ENCODE results near the gene TGFBRAP1.

GRCh38 chr2:105220604-105221003, 108.9 kb downstream of the TGFBRAP1 start:
- TF ChIP-seq CTCF (IDR thresholded peaks at IDR 0.05; ENCODE audit: insufficient read depth, low read length) (no peak), POLR2AphosphoS5 (IDR thresholded peaks at IDR 0.05; ENCODE audit: low read depth) (no peak), REST (IDR thresholded peaks at IDR 0.05; ENCODE audit: insufficient replicate concordance, low read depth) (no peak), GABPA (IDR thresholded peaks at IDR 0.05; ENCODE audit: low read depth) (no peak)
